OCI-LY3 (cell line): Measurements from ENCODE around the gene CACNA1A.

Source experiments
- H2AFZ ChIP-seq: fragments of 200-600, 300-600 bp; shearing (Covaris generic); 2 replicates; pipeline ENCODE4 v1.6.0; 2014; ENCODE audit warnings: antibody characterized with exemption, low read depth, low read length
- H3K27ac ChIP-seq: fragments of 200-600, 300-600 bp; sonication (generic); 2 replicates; pipeline ENCODE4 v1.5.1; 2014; ENCODE audit warnings: mild to moderate bottlenecking, low read length, moderate library complexity, mixed read lengths
- H3K27me3 ChIP-seq: fragments of 200-600, 300-600 bp; sonication (generic); 2 replicates; pipeline ENCODE4 v1.6.1; 2014; ENCODE audit warnings: low read depth, low read length, mixed read lengths
- H3K36me3 ChIP-seq: fragments of 200-600, 300-600 bp; sonication (generic); replicated peaks from 2 replicates; pipeline ENCODE3; 2014; ENCODE audit warnings: low read depth, low read length, mixed read lengths
- H3K4me1 ChIP-seq: fragments of 300-600, 200-600 bp; sonication (generic); 2 replicates; pipeline ENCODE4 v1.6.1; 2014; ENCODE audit warnings: low read length, mixed read lengths
- H3K4me2 ChIP-seq: fragments of 200-600, 300-600 bp; sonication (generic); 2 replicates; pipeline ENCODE4 v1.6.1; 2014; ENCODE audit warnings: low read length, mixed read lengths
- H3K4me3 ChIP-seq: fragments of 300-600, 200-600 bp; sonication (generic); 2 replicates; pipeline ENCODE4 v1.5.1; 2014; ENCODE audit warnings: antibody characterized with exemption, mild to moderate bottlenecking, low read length, moderate library complexity
- H3K79me2 ChIP-seq: fragments of 300-600, 200-600 bp; shearing (Covaris generic); 2 replicates; pipeline ENCODE4 v1.6.1; 2014; ENCODE audit warnings: mild to moderate bottlenecking, low read length, mixed read lengths
- H3K9ac ChIP-seq: fragments of 300-600, 200-600 bp; shearing (Covaris generic); 2 replicates; pipeline ENCODE4 v1.6.0; 2014; ENCODE audit warnings: mild to moderate bottlenecking, low read length, moderate library complexity
- H3K9me3 ChIP-seq: fragments of 200-600, 300-600 bp; shearing (Covaris generic); 2 replicates; pipeline ENCODE4 v1.6.1; 2014; ENCODE audit warnings: low read length, mixed read lengths; ENCODE audit not compliant: insufficient read depth
- H4K20me1 ChIP-seq: fragments of 200-600, 300-600 bp; sonication (generic); 2 replicates; pipeline ENCODE4 v1.6.1; 2016; ENCODE audit warnings: low read length, mixed read lengths; ENCODE audit not compliant: insufficient read depth
- CTCF ChIP-seq: fragments of 200-600, 300-600 bp; sonication (generic); IDR thresholded peaks from 2 replicates; pipeline ENCODE4 v1.5.1; 2014; ENCODE audit warnings: antibody characterized with exemption, low read length, low read depth
- EZH2phosphoT487 ChIP-seq: fragments of 200-600 bp; shearing (Covaris generic); IDR thresholded peaks from 2 replicates; pipeline ENCODE4 v1.6.1; 2018; ENCODE audit warnings: antibody characterized with exemption, mixed run types, low read depth

CACNA1A gene

DNA sequence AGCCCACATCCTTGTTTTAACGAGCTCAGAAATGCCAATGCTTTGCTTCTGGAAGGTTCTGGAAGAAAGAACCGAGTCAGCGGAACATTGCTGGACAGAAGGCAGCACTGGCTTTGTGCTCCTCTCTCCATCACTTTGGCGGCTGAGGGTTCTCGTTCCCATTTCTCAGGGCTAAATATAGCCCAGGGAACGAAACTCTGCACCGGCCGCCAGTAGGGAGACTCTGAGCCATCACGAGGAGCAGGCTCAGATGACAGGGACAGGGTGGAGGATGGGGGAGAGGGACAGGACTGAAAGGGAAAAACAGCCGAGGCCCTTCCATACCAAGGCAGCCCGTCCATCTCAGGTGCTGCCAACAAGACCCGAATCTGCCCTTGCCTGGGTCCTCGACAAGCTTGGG, 166.4 kb downstream of the CACNA1A start:
- peaks cover 26% of the 10 kb centered on the region for H3K27me3 ChIP-seq
- no peak overlapping the region for H3K4me3 ChIP-seq
- no peaks in the 10 kb centered on the region for H4K20me1 ChIP-seq
- no peak overlapping the region for H3K27ac ChIP-seq
- no peak overlapping the region for H3K9ac ChIP-seq
- H3K4me2 ChIP-seq: no peak overlapping the region
- no peaks in the 10 kb centered on the region for H3K4me1 ChIP-seq
- TF ChIP-seq CTCF: no peak
- no peak for TF ChIP-seq EZH2phosphoT487
- no peaks in the 10 kb centered on the region for H3K9me3 ChIP-seq
- no peak overlapping the region for H2AFZ ChIP-seq
- no peaks in the 10 kb centered on the region for H3K36me3 ChIP-seq
- H3K79me2 ChIP-seq: no peaks in the 10 kb centered on the region

DNA sequence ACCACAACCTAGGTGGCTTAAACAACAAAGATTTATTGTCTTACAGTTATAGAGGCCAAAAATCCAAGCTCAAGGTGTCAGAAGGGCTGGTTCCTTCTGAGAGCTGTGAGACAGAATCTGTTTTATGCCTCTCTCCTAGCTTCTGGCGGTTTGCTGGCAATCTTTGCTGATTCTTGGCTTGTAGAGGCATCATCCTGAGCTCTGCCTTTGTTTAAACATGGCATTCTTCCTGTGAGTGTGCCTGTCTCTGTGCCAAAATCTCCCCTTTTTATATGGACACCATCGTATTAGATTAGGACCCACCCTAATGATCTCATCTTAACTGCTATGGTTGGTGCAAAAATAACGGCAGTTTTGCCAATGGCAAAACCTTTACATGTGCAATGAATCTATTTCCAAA, 169.1 kb downstream of the CACNA1A start:
- Histone ChIP-seq H3K4me1 (no peaks in the 10 kb centered on the region), H3K4me2 (no peak overlapping the region), H3K9me3 (no peaks in the 10 kb centered on the region), H3K27ac (no peak overlapping the region), H3K27me3 (peaks cover 23% of the 10 kb centered on the region), H4K20me1 (no peaks in the 10 kb centered on the region), H2AFZ (no peak overlapping the region), H3K36me3 (no peaks in the 10 kb centered on the region), H3K79me2 (no peaks in the 10 kb centered on the region), H3K4me3 (no peak overlapping the region), H3K9ac (no peak overlapping the region)
- no peak for TF ChIP-seq CTCF
- TF ChIP-seq EZH2phosphoT487: no peak

GRCh38 chr19:13334801-13335481, 171.3 kb downstream of the CACNA1A start:
- H3K36me3 ChIP-seq: no peaks in the 10 kb centered on the region
- no peak overlapping the region for H3K4me2 ChIP-seq
- no peak overlapping the region for H3K9ac ChIP-seq
- TF ChIP-seq EZH2phosphoT487: no peak
- TF ChIP-seq CTCF: peak; percentile 27
- no peak overlapping the region for H2AFZ ChIP-seq
- no peaks in the 10 kb centered on the region for H3K9me3 ChIP-seq
- H3K4me3 ChIP-seq: no peak overlapping the region
- H3K79me2 ChIP-seq: no peaks in the 10 kb centered on the region
- no peak overlapping the region for H3K27ac ChIP-seq
- H3K27me3 ChIP-seq: peaks cover 23% of the 10 kb centered on the region
- H4K20me1 ChIP-seq: no peaks in the 10 kb centered on the region
- H3K4me1 ChIP-seq: no peaks in the 10 kb centered on the region

DNA sequence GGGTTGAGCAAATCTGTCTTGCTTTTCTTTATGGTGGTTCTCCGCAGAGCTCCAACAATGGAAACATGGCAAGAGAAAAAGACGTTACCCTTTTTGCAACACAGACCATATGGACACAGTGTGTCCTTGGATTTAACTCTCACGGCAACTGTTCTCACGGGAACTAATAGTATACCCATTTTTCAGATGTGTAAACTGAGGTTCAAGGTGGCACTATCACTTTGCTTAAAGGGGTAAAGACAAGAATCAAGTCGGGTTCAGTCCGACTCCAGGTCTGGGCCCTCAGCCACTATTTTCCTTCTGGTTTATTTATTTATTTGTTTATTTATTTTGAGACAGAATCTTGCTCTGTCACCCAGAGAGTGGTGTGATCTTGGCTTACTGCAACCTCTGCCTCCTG, 176.0 kb downstream of the CACNA1A start:
- H2AFZ ChIP-seq: no peak overlapping the region
- no peaks in the 10 kb centered on the region for H3K79me2 ChIP-seq
- peaks cover 8% of the 10 kb centered on the region; the same call in 1 of the 2 replicates for H3K27me3 ChIP-seq
- no peaks in the 10 kb centered on the region for H3K36me3 ChIP-seq
- no peaks in the 10 kb centered on the region for H3K4me1 ChIP-seq
- no peaks in the 10 kb centered on the region for H4K20me1 ChIP-seq
- no peak overlapping the region for H3K9ac ChIP-seq
- H3K9me3 ChIP-seq: no peaks in the 10 kb centered on the region
- no peak overlapping the region for H3K4me2 ChIP-seq
- H3K4me3 ChIP-seq: no peak overlapping the region
- no peak overlapping the region for H3K27ac ChIP-seq
- TF ChIP-seq CTCF: no peak
- no peak for TF ChIP-seq EZH2phosphoT487
